ENCODE data around the gene STK10. TPM values are rescaled to one million over a fixed set of nuclear protein-coding genes. Genes with fewer than 3 reads are reported as not detected.

STK10 gene
- total and polyA plus RNA-seq, 8 donors: 6.6 to 86.6 (median 14.8) TPM

DNA sequence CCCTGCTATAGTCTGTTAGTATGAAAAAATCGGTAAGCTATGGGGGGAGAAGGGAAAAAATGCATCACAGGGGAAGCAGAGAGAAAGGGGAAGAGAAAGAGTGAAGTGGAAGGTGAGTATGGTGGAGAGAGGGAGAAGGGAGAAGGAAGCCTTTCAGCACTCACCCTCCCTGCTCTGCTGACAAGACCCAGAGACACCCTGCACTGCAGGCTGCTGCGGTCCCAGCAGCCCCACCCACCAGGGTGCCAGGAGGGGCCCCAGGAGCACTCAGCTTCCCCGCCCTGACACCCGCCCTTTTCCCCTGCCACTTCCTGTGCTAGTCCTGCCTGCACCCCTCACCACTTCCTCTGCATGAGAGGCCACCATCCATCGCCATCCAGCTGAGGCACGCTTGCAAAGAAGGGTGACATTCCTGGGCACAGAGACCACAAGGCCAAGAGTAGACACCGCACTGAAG lies 12.7 kb downstream of the STK10 start:
- WGBS, 5 donors: 42 to 65% (median 55%) methylated on average over 6 to 7 of the region's 7 CpGs
- Histone ChIP-seq H3K27me3 (no peaks in the 10 kb centered on the region), H3K4me3 (peak overlapping the region; percentile 27 to 40 (median 36)), H3K36me3 (no peaks in the 10 kb centered on the region), H3K27ac (peak overlapping the region in 4 of 5 donors; percentile 72 to 83 (median 78)), H3K4me1 (peaks cover 20 to 81% (median 48%) of the 10 kb centered on the region in 4 donors), H3K9me3 (no peaks in the 10 kb centered on the region)
- TF ChIP-seq POLR2A (IDR thresholded peaks at IDR 0.05) (no peak), POLR2AphosphoS5 (IDR thresholded peaks at IDR 0.05) (peak in 1 of 3 donors; percentile 26)
- peak; percentile 63 to 82 for DNase-seq
- intact Hi-C loops (cut with DNase I; ENCODE audit: low total_unique reads): no loop called here

DNA sequence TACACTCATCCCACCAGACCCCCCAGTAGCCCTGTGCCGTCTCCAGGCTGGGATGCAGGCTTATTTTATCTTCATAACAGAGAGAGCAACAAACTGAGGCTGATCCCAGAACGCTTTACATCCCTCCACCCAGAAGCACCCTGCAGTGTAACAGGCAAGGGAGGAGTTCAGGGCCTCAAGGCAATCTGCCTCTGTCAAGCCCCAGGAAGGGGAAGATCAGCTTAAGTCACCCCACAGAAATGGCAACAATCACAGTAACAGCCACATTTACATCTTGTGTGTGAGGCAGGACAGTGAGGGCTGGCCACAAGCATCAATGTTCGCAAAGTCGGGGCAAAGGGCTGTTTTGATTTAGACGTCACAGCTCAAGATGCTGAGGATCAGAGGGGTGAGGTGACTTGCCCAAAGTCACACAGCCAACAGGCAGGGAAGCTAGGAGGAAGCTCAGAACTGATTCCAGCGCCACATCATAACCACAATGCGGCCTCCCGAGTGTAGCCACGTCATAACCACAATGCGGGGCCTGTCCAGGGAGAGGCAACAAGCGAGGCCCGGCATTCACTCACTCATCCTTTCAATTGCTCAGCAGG lies 14.4 kb downstream of the STK10 start:
- TF ChIP-seq POLR2A (IDR thresholded peaks at IDR 0.05): no peak
- TF ChIP-seq, protein P1, sequence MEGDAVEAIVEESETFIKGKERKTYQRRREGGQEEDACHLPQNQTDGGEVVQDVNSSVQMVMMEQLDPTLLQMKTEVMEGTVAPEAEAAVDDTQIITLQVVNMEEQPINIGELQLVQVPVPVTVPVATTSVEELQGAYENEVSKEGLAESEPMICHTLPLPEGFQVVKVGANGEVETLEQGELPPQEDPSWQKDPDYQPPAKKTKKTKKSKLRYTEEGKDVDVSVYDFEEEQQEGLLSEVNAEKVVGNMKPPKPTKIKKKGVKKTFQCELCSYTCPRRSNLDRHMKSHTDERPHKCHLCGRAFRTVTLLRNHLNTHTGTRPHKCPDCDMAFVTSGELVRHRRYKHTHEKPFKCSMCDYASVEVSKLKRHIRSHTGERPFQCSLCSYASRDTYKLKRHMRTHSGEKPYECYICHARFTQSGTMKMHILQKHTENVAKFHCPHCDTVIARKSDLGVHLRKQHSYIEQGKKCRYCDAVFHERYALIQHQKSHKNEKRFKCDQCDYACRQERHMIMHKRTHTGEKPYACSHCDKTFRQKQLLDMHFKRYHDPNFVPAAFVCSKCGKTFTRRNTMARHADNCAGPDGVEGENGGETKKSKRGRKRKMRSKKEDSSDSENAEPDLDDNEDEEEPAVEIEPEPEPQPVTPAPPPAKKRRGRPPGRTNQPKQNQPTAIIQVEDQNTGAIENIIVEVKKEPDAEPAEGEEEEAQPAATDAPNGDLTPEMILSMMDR (IDR thresholded peaks at IDR 0.05): no peak
- no peak for TF ChIP-seq EP300 (IDR thresholded peaks at IDR 0.05)
- TF ChIP-seq POLR2AphosphoS5 (IDR thresholded peaks at IDR 0.05): no peak
- 73 to 82% (median 80%) methylated on average over 9 to 12 of the region's 12 CpGs for WGBS, 5 donors
- no peaks in the 10 kb centered on the region for H3K27me3 ChIP-seq
- intact Hi-C loops (cut with DNase I; ENCODE audit: low total_unique reads): no loop called here
- peak overlapping the region in 4 of 5 donors; percentile 72 to 83 (median 78) for H3K27ac ChIP-seq
- no peaks in the 10 kb centered on the region for H3K36me3 ChIP-seq
- DNase-seq: no peak
- peak overlapping the region in 1 of 4 donors; percentile 31 for H3K4me3 ChIP-seq
- H3K4me1 ChIP-seq: peaks cover 15 to 78% (median 37%) of the 10 kb centered on the region in 4 donors
- no peaks in the 10 kb centered on the region for H3K9me3 ChIP-seq

DNA sequence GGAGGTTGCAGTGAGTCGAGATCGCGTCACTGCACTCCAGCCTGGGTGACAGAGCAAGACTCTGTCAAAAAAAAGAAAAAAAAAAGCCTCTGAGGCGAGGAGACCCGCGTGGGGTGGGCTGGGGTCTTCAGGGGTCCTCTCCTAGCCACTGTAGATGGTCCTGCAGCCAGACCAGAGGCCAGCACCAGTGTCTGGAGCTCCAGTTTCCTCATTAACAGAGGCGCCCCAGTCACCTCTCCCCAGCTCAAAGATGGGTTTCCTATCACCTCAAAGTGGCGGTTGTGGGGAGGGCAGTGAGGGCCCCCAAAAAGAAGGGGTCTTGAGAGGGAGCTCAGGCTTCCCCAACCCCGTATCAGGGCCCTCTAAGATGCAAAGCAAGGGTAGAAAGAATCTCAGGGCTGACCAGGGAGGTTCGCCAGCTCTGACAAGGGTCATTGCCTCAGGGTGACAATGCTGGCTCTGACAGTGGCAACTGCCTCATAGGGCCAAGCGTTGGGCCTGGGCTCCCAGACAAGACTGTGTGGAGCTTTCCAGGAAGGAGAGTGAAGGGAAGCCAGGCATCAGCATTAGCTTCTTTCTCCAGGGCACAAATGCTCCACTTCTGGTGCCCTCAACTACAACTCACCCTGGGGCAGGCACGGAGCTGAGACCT lies 15.0 kb downstream of the STK10 start:
- H3K27ac ChIP-seq: peak overlapping the region in 2 of 5 donors; percentile 81 to 83
- H3K4me3 ChIP-seq: no peak overlapping the region
- 80 to 86% (median 84%) methylated on average over 12 of the region's 12 CpGs for WGBS, 5 donors
- H3K27me3 ChIP-seq: no peaks in the 10 kb centered on the region
- H3K9me3 ChIP-seq: no peaks in the 10 kb centered on the region
- intact Hi-C loops (cut with DNase I; ENCODE audit: low total_unique reads): no loop called here
- peaks cover 9 to 78% (median 34%) of the 10 kb centered on the region in 4 donors for H3K4me1 ChIP-seq
- DNase-seq: no peak
- TF ChIP-seq POLR2A (IDR thresholded peaks at IDR 0.05) (no peak), EP300 (IDR thresholded peaks at IDR 0.05) (no peak), POLR2AphosphoS5 (IDR thresholded peaks at IDR 0.05) (no peak)
- TF ChIP-seq, protein P1 (IDR thresholded peaks at IDR 0.05): no peak
- no peaks in the 10 kb centered on the region for H3K36me3 ChIP-seq

DNA sequence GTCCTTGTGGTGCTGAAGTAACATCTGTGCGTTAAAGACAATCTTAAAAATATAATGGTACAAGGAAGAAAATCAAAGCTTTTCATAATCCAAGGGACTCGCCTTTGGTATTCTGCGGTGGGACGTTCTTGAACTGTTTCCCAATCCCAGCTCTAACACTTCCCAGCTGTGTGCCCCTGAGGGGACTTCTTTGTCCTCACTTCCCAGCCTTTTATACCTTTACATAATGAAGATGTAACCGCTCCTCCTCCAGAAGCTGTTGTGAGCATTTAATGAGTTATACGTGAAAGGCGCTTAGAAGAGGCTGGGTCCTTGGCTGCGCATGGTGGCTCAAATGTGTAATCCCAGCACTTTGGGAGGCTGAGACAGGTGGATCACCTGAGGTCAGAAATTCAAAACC lies 16.9 kb downstream of the STK10 start:
- DNase-seq: no peak
- Histone ChIP-seq H3K4me1 (peaks cover 8 to 67% (median 30%) of the 10 kb centered on the region in 4 donors), H3K4me3 (no peak overlapping the region), H3K27ac (no peak overlapping the region), H3K27me3 (no peaks in the 10 kb centered on the region), H3K9me3 (no peaks in the 10 kb centered on the region), H3K36me3 (peaks cover 0 to 1% (median 0%) of the 10 kb centered on the region in 4 donors)
- TF ChIP-seq, protein P1 (IDR thresholded peaks at IDR 0.05): no peak
- TF ChIP-seq EP300 (IDR thresholded peaks at IDR 0.05) (no peak), POLR2A (IDR thresholded peaks at IDR 0.05) (no peak), POLR2AphosphoS5 (IDR thresholded peaks at IDR 0.05) (no peak)
- intact Hi-C loops (cut with DNase I; ENCODE audit: low total_unique reads): no loop called here
- WGBS, 5 donors: 88 to 96% (median 94%) methylated on average over 8 of the region's 8 CpGs

Data from stomach (tissue), 9 donors.